Activated naive CD8-positive, alpha-beta T cell treated with anti-CD3 and anti-CD28 coated beads for 36 hours (primary cell): Measurements from ENCODE around the gene DUSP7. TPM values are rescaled to one million over a fixed set of nuclear protein-coding genes. Genes with fewer than 3 reads are reported as not detected.

Experiments
- DNase-seq: peaks from one replicate; pipeline ENCODE4 v3.0.0; 2021
- H3K27ac Mint-ChIP-seq: one replicate; pipeline ENCODE4 v1.8.0; 2022; ENCODE audit warnings: mild to moderate bottlenecking, moderate library complexity, mixed read lengths
- H3K27me3 Mint-ChIP-seq: one replicate; pipeline ENCODE4 v1.8.0; 2022; ENCODE audit warnings: mild to moderate bottlenecking, mixed read lengths
- H3K36me3 Mint-ChIP-seq: one replicate; pipeline ENCODE4 v1.8.0; 2021; ENCODE audit warnings: mild to moderate bottlenecking, mixed read lengths
- H3K4me1 Mint-ChIP-seq: one replicate; pipeline ENCODE4 v1.8.0; 2021; ENCODE audit warnings: mixed read lengths
- H3K4me3 Mint-ChIP-seq: one replicate; pipeline ENCODE4 v1.8.0; 2022; ENCODE audit warnings: mild to moderate bottlenecking, moderate library complexity, mixed read lengths
- H3K9me3 Mint-ChIP-seq: one replicate; pipeline ENCODE4 v1.8.0; 2022; ENCODE audit warnings: mixed read lengths
- total RNA-seq, 2 experiments: library from RNA; stranded (reverse); gene quantifications; one replicate each; pipeline ENCODE4 v1.2.3, GENCODE V29; 2021

The DUSP7 gene, protein sequence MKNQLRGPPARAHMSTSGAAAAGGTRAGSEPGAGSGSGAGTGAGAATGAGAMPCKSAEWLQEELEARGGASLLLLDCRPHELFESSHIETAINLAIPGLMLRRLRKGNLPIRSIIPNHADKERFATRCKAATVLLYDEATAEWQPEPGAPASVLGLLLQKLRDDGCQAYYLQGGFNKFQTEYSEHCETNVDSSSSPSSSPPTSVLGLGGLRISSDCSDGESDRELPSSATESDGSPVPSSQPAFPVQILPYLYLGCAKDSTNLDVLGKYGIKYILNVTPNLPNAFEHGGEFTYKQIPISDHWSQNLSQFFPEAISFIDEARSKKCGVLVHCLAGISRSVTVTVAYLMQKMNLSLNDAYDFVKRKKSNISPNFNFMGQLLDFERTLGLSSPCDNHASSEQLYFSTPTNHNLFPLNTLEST
- 10 to 100 TPM; 21.7 to 22.0 TPM for total RNA-seq

DNA sequence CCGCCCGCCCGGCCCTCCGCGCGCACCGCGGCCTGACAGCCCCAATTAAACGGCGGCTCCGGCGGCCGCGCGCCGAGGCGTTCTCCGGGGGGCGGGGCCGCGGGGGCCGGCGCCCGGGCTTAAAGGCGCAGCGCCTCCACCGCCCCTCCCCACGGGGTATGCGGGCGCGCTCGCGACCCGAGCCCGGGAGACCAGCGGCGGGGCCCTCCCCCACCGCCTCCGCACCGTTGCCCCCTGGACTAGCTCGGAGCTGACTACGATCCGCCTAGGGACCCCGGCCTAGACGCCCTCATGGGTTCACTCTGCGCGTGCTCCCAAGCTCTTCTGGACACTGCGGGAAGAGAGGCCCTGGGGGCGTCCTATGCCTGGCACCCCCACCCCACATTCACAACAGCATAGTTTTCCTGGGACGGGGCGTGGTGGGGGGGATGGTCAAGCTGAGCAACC is at the start of gene DUSP7:
Gene DUSP7 (minus strand): TSS at position 51 of the 447 bp plus-strand sequence. CDS start 205 bp downstream, outside the sequence.
- DNase-seq, result peak; percentile 85
- Mint-ChIP-seq H3K9me3 (no peaks in the 10 kb centered on the region), H3K4me1 (peaks cover 35% of the 10 kb centered on the region)

DNA sequence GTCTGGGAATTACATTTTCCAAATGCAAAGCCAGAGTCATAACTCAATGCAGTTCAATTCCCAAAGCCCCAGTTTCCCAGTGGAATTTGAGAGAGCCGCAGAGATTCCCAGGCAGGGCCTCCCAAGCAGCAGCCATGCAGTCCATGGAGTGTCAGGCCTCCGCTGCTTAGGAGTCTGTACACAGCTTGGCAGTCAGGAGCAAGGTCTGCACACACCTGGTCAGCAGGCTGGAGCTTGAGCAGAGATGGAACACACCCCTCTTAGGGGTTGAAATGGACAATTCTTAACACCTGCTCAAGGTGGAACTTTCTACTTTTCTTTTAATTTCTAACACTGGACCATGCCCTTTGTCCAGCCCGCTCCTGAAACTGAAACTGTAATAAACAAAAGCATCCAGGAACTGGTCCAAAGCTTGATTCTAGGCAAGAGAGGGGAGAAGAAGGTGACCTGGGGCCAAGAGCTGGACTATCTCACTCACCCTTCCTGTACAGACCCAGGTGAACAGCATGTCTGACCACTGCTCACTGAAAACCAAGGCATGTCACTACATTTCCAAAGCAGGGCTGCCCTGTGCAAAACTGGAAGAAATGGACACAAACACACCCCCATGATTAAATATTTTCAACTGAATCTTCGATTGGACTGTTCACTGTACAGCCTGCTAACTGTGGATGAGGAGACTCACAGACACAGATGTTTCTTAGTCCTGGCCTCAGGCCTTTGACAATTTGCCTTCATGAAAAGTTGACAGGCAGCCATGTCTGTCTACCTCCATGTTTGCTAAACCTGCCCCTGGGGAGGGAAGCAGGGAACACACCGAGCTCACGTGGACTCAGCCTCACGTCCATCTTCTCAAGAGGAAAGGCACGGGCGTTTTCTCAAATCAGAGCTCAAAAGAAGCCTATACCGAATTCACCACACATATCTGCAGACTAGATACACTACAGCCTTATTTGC is 48.6 kb upstream of the DUSP7 start:
- no peak overlapping the region for H3K4me3 Mint-ChIP-seq
- H3K4me1 Mint-ChIP-seq, result peaks cover 2% of the 10 kb centered on the region
- H3K9me3 Mint-ChIP-seq, result peaks cover 8% of the 10 kb centered on the region
- H3K36me3 Mint-ChIP-seq, result peaks cover 29% of the 10 kb centered on the region
- H3K27ac Mint-ChIP-seq, result no peak overlapping the region
- no peaks in the 10 kb centered on the region for H3K27me3 Mint-ChIP-seq
- no peak for DNase-seq

More for the DNA sequence above, at the start of gene DUSP7:
- H3K27me3 Mint-ChIP-seq, result no peaks in the 10 kb centered on the region
- peaks cover 11% of the 10 kb centered on the region for H3K36me3 Mint-ChIP-seq
- peak within 1 kb of the TSS; percentile 85 for H3K4me3 Mint-ChIP-seq
- peak within 1 kb of the TSS; percentile 90 for H3K27ac Mint-ChIP-seq

DNA sequence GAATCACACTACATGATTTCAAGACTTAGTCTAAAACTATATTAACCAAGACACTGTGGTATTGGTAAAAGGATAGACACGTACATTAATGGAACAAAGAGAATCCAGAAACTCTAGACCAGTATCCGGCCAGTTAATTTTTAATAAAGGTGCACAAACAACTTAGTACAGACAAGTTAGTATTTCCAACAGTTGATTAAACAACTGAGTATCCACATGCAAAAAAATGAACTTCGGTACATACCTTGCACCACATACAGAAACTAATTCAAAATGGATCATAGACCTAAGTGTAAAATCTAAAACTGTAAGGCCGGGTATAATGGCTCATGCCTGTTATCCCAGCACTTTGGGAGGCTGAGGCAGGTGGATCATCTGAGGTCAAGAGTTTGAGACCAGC is 46.6 kb upstream of the DUSP7 start:
- Mint-ChIP-seq H3K9me3 (peaks cover 8% of the 10 kb centered on the region), H3K27ac (no peak overlapping the region), H3K27me3 (no peaks in the 10 kb centered on the region), H3K4me3 (no peak overlapping the region), H3K36me3 (peaks cover 30% of the 10 kb centered on the region), H3K4me1 (no peaks in the 10 kb centered on the region)
- DNase-seq, result no peak

DNA sequence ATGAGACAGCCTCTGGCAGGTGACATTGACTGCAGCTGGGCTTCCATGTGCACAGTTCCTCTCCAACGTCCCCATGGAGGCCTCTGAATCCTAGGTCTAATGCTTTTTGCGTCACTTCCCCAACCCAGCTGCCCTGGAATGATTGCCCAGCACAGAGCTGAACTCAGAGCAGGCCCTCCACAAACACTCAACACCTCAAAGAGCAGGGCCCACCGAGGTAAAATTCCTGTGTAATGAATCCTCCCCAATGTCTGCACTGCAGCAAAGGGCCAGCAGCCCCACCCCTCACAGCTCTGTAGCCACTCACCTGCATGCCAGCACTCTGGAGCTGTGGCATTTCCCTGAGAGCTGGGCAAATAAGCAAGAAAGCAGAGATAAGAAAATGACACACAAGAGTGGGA is 42.6 kb upstream of the DUSP7 start:
- H3K4me1 Mint-ChIP-seq, result no peaks in the 10 kb centered on the region
- H3K27ac Mint-ChIP-seq, result no peak overlapping the region
- no peaks in the 10 kb centered on the region for H3K27me3 Mint-ChIP-seq
- no peak overlapping the region for H3K4me3 Mint-ChIP-seq
- DNase-seq, result no peak
- peaks cover 8% of the 10 kb centered on the region for H3K9me3 Mint-ChIP-seq
- H3K36me3 Mint-ChIP-seq, result peaks cover 35% of the 10 kb centered on the region

DNA sequence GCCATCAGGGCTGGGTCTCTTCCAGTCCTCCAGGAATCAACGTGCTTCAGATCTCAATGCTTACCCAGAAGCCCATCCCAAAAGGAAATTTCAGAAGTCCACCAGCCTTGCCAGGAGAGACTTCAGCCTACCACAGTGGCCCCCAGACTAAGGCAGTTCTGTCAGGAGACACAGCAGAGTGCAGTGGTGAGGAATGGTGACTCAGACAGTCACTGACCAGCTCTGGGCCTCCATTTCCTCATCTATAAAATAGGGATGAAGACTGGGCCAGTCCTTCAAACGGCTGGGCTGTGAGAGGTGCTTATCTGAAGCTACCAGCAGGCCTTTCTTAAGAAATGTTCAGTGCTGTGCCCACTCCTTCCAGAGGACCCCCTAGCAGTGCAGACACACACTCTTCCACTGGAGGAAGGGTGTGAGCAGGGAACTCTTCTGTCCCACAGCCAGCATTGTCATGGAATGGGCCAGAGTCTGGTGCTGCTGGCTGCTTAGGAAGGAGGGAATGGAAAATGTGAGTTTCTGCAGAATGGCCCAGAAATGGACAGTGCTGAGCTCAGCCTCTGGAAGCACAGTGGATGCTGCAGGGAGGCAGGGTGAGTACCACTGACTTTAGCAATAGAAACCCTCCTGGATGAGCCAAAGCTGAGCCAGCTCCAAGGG is 41.6 kb upstream of the DUSP7 start:
- Mint-ChIP-seq H3K4me1 (no peaks in the 10 kb centered on the region), H3K27ac (no peak overlapping the region), H3K36me3 (peaks cover 35% of the 10 kb centered on the region), H3K27me3 (no peaks in the 10 kb centered on the region), H3K4me3 (no peak overlapping the region), H3K9me3 (peaks cover 8% of the 10 kb centered on the region)
- DNase-seq, result no peak

DNA sequence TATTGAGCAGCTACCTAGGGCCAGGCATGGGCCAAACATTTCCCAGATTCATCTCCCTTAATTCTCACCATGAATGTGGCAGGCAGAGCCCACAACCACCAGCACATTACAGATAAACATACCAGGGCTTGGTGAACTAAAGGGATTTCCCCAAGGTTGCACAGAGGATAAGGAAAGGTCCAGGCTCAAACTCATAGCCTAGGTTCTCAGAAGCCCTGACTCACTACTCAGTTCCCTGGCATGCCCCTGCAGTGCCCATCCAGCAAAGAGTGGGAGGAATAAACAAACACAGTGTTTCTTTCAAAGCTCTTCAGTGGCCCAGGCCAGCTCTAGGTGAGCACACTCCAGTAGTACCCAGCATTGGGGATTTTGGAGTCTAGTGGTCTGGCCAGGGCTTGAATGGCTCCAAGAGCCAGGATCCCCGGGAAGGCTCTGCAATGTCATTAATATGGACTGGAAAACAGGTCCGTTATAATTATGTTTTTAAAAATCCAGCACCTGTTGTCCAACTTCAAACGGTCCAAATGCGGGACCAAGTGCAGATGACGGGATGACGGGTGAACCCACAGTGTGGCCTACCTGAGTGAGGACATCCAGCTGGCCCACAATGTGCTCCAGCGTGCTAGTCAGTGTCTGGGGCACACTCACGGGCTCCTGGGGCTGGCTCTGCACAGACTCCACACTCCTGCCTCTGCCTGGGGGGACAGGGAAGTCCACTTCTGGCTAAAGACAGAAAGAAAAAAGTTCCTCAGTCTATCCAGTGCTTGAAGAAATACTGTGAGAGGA is 39.8 kb upstream of the DUSP7 start:
- Mint-ChIP-seq H3K27ac (no peak overlapping the region), H3K4me1 (no peaks in the 10 kb centered on the region)

DNA sequence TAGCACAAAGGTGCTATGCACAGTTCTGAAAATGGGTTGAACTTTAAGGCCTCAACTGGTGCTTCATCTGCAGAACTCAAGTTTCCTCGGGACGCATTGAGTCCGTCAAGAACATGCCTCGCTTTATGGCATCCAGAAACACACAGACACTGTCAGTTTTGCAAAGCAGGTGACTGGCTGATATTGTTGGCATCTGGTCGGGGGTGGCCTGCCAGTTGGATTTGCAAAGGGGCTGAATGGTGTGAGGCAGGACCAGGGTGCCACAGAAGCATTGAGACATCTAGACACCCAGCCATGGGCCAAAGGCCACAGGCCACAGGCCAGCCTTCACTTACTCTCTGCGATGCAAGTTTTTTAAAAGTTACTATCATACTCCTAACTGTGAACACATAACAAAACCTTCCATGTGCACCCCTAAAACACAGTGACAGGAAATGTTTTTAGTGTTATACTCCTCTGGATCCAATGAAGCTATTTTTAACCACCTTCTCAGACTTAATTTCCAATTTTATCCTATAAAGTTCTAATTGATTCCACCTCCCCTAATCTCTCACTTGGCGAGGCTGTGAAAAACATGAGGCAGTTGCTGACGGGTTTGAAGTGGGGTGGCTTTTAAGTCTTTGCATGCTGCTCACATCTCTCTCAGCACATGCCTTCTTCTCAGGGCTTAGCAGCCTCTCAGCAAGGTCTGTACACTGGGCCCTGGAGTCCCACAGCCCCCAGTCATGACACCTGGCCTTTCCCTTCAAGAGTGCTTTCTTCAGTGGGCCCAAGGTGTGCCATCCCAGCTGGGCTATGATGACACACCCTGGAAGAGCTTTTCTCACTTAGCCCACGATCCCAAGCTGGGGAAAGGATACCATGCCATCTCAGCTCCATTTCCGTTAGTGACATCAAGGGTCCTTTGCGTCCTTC is 38.5 kb upstream of the DUSP7 start:
- Mint-ChIP-seq H3K4me3 (no peak overlapping the region), H3K4me1 (no peaks in the 10 kb centered on the region), H3K9me3 (no peaks in the 10 kb centered on the region), H3K27me3 (no peaks in the 10 kb centered on the region), H3K27ac (no peak overlapping the region), H3K36me3 (peaks cover 10% of the 10 kb centered on the region)
- DNase-seq, result no peak

More for the DNA sequence above, 39.8 kb upstream of the DUSP7 start:
- H3K4me3 Mint-ChIP-seq, result no peak overlapping the region
- H3K27me3 Mint-ChIP-seq, result no peaks in the 10 kb centered on the region
- no peak for DNase-seq
- H3K9me3 Mint-ChIP-seq, result peaks cover 2% of the 10 kb centered on the region
- peaks cover 24% of the 10 kb centered on the region for H3K36me3 Mint-ChIP-seq

DNA sequence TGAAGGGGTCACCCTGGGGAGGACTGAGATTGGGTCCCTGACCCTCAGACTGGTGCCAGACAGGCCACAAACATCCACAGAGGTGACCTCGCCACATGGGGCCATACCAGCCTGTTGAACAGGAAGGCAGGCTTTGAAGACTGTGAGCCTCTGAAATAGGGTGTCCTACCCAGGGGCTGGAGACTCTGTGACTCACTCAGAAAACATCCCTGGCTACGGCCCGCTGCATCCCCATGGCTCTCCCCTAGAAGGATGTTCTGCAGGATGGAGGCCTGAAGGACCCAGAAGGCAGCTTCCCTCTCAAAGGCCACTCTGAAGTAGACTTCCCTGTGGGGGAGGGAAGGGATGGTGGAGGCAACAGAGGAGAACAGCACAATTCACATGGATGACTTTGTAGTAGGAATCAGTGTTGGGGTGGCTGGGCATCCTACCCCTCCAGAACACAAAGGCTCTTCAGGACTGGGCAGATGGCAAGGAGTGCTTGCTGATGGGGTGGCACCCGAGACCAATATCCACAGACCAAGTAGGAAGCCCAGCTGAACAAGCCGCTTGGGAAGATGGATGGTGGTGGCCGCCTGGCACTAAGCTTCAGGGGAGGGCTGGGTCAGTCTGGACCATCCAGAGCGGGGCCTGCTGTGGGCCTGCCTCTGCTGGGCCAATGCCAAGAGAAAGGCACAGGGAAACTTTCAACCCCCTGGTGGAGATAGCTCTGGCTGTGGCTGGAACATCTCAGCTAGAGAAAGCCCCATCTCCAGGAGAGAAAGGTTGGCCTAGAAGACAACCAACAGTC is 37.6 kb upstream of the DUSP7 start:
- H3K4me1 Mint-ChIP-seq, result no peaks in the 10 kb centered on the region
- DNase-seq, result no peak
- no peak overlapping the region for H3K4me3 Mint-ChIP-seq
- H3K27ac Mint-ChIP-seq, result no peak overlapping the region
- H3K36me3 Mint-ChIP-seq, result peaks cover 5% of the 10 kb centered on the region
- H3K9me3 Mint-ChIP-seq, result no peaks in the 10 kb centered on the region
- H3K27me3 Mint-ChIP-seq, result no peaks in the 10 kb centered on the region

DNA sequence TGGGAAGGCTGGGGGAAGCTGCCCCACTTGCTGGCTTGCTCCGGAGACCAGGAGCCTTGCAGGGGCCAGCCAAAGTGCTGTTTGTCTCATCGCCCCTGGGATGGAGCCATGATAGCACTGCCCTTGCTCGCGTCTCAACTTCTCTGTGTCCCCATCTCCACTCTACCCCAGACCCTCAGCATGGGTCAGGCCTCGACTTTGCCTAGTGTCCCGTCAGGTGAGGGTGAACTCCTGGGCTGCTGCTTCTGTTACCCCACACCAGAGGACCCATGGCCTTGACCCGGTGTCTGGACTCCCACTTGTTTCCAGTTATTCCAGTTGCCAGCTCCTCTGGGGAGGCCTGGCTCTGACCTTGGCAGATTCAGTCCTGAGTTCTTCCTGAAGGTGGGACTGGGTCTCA is 36.5 kb upstream of the DUSP7 start:
- no peak for DNase-seq
- H3K27me3 Mint-ChIP-seq, result no peaks in the 10 kb centered on the region
- no peaks in the 10 kb centered on the region for H3K9me3 Mint-ChIP-seq
- H3K27ac Mint-ChIP-seq, result no peak overlapping the region
- H3K4me1 Mint-ChIP-seq, result no peaks in the 10 kb centered on the region
- peaks cover 5% of the 10 kb centered on the region for H3K36me3 Mint-ChIP-seq
- no peak overlapping the region for H3K4me3 Mint-ChIP-seq

DNA sequence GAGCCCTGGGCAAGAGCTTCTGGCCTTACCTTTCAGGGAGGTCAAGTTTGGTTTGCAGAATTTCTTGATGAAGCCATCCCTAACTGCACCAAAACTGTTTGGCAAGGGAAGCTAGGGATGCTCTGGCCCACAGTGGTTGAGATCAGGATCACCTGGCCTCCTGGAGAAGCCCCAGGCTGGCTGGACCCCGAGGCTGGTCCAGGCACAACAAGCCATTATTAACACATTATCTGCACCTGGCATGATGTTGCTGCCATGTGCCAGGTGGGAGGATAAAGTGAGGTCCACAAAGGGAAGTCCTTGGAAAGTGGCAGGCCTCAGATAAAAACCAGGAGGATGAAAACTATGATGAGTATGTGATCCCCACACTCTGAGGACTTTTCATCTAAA is 35.9 kb upstream of the DUSP7 start:
- DNase-seq, result no peak
- peaks cover 5% of the 10 kb centered on the region for H3K4me1 Mint-ChIP-seq
- H3K4me3 Mint-ChIP-seq, result no peak overlapping the region
- H3K9me3 Mint-ChIP-seq, result no peaks in the 10 kb centered on the region
- H3K27ac Mint-ChIP-seq, result no peak overlapping the region
- H3K36me3 Mint-ChIP-seq, result peaks cover 6% of the 10 kb centered on the region
- H3K27me3 Mint-ChIP-seq, result no peaks in the 10 kb centered on the region

DNA sequence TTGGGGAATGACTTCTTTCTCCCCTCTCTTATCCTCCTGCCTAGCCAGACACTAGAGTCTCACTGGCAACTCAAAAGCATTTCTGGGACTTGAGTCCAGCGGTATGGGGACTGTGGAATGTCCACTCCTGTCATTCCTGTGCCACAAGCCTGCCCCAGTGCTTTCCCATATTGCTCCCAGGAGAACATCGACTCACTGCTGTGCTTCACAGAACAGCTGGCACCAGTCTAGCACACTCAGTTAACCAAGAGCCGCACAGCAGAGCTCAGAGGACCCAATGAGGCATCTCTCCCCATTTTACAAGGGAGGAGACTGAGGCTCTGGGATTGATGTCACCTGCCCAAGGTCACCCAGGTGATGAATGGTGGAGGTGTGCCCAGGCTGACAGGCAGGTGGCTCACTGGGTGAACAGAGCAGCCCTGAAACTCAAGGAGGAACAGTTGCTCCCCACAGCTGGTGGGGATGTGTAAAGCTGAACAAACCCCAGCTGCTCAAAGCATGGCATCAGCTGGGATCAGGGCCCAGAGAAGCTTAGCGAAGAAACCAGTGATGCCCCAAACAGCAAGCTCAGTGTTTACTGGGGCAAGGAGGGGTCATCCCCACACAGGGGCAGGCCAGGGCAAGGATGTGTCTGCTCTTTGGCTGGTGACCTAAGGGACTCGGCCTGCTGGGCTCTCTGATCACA is 35.4 kb upstream of the DUSP7 start:
- Mint-ChIP-seq H3K4me3 (no peak overlapping the region), H3K9me3 (no peaks in the 10 kb centered on the region), H3K27me3 (no peaks in the 10 kb centered on the region), H3K36me3 (peaks cover 7% of the 10 kb centered on the region), H3K27ac (no peak overlapping the region), H3K4me1 (peaks cover 10% of the 10 kb centered on the region)
- no peak for DNase-seq

DNA sequence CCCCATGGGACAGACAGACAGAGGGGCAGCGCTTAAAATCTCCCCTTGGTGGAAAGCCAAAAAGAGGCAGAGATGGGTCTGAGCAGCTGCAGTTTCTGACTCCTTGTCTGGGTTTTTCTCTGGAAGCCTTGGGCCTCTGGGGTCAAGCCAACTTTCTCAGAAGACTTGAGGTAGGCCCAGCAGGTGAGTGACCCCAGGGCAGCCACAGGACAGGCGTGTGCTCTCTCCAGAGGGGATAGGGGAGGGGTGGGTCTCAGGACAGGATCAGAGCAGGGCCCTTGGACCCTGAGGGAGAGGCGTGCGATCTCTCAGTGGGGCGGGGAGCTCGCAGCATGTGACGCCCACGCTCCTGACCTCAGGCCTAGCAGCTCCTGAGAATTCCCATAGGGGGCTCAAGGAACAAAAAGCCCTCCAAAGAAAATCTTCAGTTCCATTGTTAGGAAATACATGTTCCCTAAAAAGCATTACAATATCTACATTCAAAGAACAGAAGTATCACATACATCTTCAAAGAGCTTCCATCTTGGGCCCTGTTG is 34.6 kb upstream of the DUSP7 start:
- H3K27me3 Mint-ChIP-seq, result no peaks in the 10 kb centered on the region
- no peak overlapping the region for H3K27ac Mint-ChIP-seq
- no peaks in the 10 kb centered on the region for H3K9me3 Mint-ChIP-seq
- peaks cover 18% of the 10 kb centered on the region for H3K4me1 Mint-ChIP-seq
- no peak for DNase-seq
- peaks cover 7% of the 10 kb centered on the region for H3K36me3 Mint-ChIP-seq
- H3K4me3 Mint-ChIP-seq, result no peak overlapping the region
